Right renal cortex interstitium (tissue), 3 donors: ENCODE results near the gene RFX1. TPM values are rescaled to one million over a fixed set of nuclear protein-coding genes. Genes with fewer than 3 reads are reported as not detected.
"Not testable (repeated sequence)": the region's sequence is repeated elsewhere in the genome, so short reads cannot be mapped to it uniquely, and the experiment has no call there.

Experiments used
- DNase-seq, 3 donors: peaks; one replicate each; pipeline ENCODE4 v3.0.0-alpha.2; 2013; ENCODE audit warnings: low read depth in 3 of 3, low spot score in 2 of 3
- polyA plus RNA-seq, 3 donors: library from polyadenylated mRNA; unstranded; fragments of 120-200 nt; gene quantifications; one replicate each; pipeline ENCODE4 v1.2.1, GENCODE V29; 2013; ENCODE audit not compliant: insufficient read length in 3 of 3

Gene RFX1
- polyA plus RNA-seq, 3 donors, result 7.4 to 9.3 (median 7.8) TPM

- no peak for DNase-seq
Measured at GRCh38 chr19:13938301-13939064, 67.6 kb downstream of the RFX1 start, which contains the start of gene PODNL1. Gene PODNL1 (minus strand): TSS chr19:13938417. CDS start chr19:13938181, 236 bp downstream.

GRCh38 chr19:13937479-13938300, 68.4 kb downstream of the RFX1 start:
- DNase-seq, result no peak

- no peak for DNase-seq
Measured at GRCh38 chr19:13935765-13936510, 70.2 kb downstream of the RFX1 start.

GRCh38 chr19:13934785-13935109, 71.4 kb downstream of the RFX1 start:
- DNase-seq, result no peak

GRCh38 chr19:13932911-13933393, 73.2 kb downstream of the RFX1 start:
- no peak for DNase-seq

- no peak for DNase-seq
Measured at GRCh38 chr19:13932149-13932637, 73.9 kb downstream of the RFX1 start.

GRCh38 chr19:13931391-13932148, 74.5 kb downstream of the RFX1 start:
- DNase-seq, result no peak

GRCh38 chr19:13930402-13930801, 75.7 kb downstream of the RFX1 start:
- DNase-seq, result no peak

GRCh38 chr19:13929956-13930355, 76.2 kb downstream of the RFX1 start:
- no peak for DNase-seq

GRCh38 chr19:13929340-13929739, 76.8 kb downstream of the RFX1 start:
- no peak for DNase-seq

GRCh38 chr19:13926715-13927114, 79.4 kb downstream of the RFX1 start:
- no peak for DNase-seq

- no peak for DNase-seq
Measured at GRCh38 chr19:13926010-13926409, 80.1 kb downstream of the RFX1 start.

- DNase-seq, result no peak
Measured at GRCh38 chr19:13923194-13923987, 82.7 kb downstream of the RFX1 start.

- DNase-seq, result not testable (repeated sequence)
Measured at GRCh38 chr19:13922118-13922517, 84.0 kb downstream of the RFX1 start.

GRCh38 chr19:13920940-13921747, 85.0 kb downstream of the RFX1 start:
- no peak for DNase-seq

- no peak for DNase-seq
Measured at GRCh38 chr19:13920524-13920923, 85.6 kb downstream of the RFX1 start.

GRCh38 chr19:13918726-13919411, 87.3 kb downstream of the RFX1 start:
- DNase-seq, result no peak

- DNase-seq, result no peak
Measured at GRCh38 chr19:13917888-13918406, 88.2 kb downstream of the RFX1 start.
